Activated naive CD8-positive, alpha-beta T cell treated with anti-CD3 and anti-CD28 coated beads for 36 hours (primary cell): ENCODE results near the gene NCOA4. TPM values are rescaled to one million over a fixed set of nuclear protein-coding genes. Genes with fewer than 3 reads are reported as not detected.
A peak's percentile ranks its signal among the peaks of the same experiment; 100 is the strongest.

Source experiments
- DNase-seq: peaks from one replicate; pipeline ENCODE4 v3.0.0; 2021
- H3K27ac Mint-ChIP-seq: one replicate; pipeline ENCODE4 v1.8.0; 2022; ENCODE audit warnings: mild to moderate bottlenecking, moderate library complexity, mixed read lengths
- H3K27me3 Mint-ChIP-seq: one replicate; pipeline ENCODE4 v1.8.0; 2022; ENCODE audit warnings: mild to moderate bottlenecking, mixed read lengths
- H3K36me3 Mint-ChIP-seq: one replicate; pipeline ENCODE4 v1.8.0; 2021; ENCODE audit warnings: mild to moderate bottlenecking, mixed read lengths
- H3K4me1 Mint-ChIP-seq: one replicate; pipeline ENCODE4 v1.8.0; 2021; ENCODE audit warnings: mixed read lengths
- H3K4me3 Mint-ChIP-seq: one replicate; pipeline ENCODE4 v1.8.0; 2022; ENCODE audit warnings: mild to moderate bottlenecking, moderate library complexity, mixed read lengths
- H3K9me3 Mint-ChIP-seq: one replicate; pipeline ENCODE4 v1.8.0; 2022; ENCODE audit warnings: mixed read lengths
- total RNA-seq, 2 experiments: library from RNA; stranded (reverse); gene quantifications; one replicate each; pipeline ENCODE4 v1.2.3, GENCODE V29; 2021

NCOA4 gene
- total RNA-seq, 2 experiments from 2014 or later, result 109 to 111 TPM

GRCh38 chr10:46035923-46036849, 5.8 kb upstream of the NCOA4 start:
- Mint-ChIP-seq H3K4me3 (no peak overlapping the region), H3K27ac (no peak overlapping the region), H3K27me3 (no peaks in the 10 kb centered on the region)

DNA sequence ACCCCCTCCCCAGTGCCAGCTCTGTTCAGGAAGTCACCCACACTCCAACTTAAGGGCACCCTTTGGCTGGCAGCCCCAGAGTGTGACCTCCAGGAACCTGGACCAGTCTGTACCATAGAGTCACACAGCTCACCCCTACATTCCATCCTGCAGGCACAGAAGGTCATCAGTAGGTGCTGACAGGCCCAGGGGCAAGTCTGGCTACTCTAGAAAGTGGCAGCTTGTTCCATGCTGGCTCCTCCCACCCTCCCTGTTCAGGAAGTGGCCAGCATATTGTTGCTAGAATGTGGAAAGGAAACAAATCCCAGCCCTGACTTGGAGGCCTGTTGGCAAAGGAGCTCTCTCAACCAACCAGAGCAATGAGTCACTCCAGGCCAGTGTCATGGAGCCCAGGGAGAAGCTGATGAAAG, 3.2 kb upstream of the NCOA4 start:
- no peak for DNase-seq
- no peaks in the 10 kb centered on the region for H3K9me3 Mint-ChIP-seq
- no peaks in the 10 kb centered on the region for H3K27me3 Mint-ChIP-seq

More at GRCh38 chr10:46035923-46036849, 5.8 kb upstream of the NCOA4 start:
- Mint-ChIP-seq H3K4me1 (peaks cover 2% of the 10 kb centered on the region), H3K36me3 (no peaks in the 10 kb centered on the region), H3K9me3 (no peaks in the 10 kb centered on the region)
- no peak for DNase-seq

DNA sequence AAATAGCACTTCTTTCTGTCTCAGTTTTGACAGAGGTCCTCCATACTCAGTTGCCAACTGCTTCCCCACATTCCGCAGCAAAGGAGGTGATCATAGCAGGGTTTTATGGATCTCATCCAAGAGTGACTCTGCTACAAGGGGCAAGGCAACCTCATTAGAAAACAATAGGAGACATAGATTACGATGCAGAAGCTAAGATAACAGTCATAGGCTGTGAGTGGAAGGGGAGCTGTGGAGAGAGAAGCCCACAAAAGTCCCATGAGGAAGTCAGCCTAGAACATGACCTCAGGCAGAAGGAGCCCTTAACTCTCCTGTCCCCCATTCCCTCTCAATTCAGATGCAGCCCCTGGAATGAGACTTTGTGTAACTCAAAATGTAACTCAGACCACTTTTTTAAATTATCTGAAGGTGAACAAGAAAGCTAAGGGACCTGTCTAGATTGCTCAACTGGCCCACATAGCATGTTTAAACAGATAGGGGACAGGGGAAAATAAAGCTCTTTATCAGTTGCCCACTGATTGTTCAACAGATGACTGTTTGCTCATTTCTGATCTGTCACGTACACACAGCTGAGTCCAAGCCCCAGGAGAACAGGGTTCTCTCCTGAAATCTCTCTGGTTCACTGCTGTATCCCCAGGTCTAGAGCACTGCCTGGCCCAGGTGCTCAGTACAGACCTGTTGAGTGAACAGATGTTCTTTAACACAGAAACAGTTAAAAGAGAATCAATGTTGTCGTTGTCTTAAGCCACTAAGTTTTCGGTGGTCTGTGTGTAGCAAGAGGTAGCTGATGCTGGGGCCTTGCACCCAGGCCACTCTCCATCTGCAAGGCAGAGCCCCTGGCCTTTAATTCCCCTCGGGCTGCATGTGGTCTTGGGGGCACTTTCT, 1.5 kb upstream of the NCOA4 start:
- H3K27me3 Mint-ChIP-seq, result no peaks in the 10 kb centered on the region
- H3K9me3 Mint-ChIP-seq, result no peaks in the 10 kb centered on the region
- DNase-seq, result no peak
- no peak overlapping the region for H3K4me3 Mint-ChIP-seq
- peaks cover 8% of the 10 kb centered on the region for H3K36me3 Mint-ChIP-seq
- H3K4me1 Mint-ChIP-seq, result peaks cover 27% of the 10 kb centered on the region
- H3K27ac Mint-ChIP-seq, result no peak overlapping the region

More for the DNA sequence above, 3.2 kb upstream of the NCOA4 start:
- H3K36me3 Mint-ChIP-seq, result peaks cover 1% of the 10 kb centered on the region
- peaks cover 12% of the 10 kb centered on the region for H3K4me1 Mint-ChIP-seq
- no peak overlapping the region for H3K27ac Mint-ChIP-seq
- H3K4me3 Mint-ChIP-seq, result no peak overlapping the region

- no peak for DNase-seq
- Mint-ChIP-seq H3K27ac (peak overlapping the region; percentile 97), H3K36me3 (peaks cover 12% of the 10 kb centered on the region), H3K4me3 (peak overlapping the region; percentile 99), H3K4me1 (peaks cover 49% of the 10 kb centered on the region), H3K9me3 (no peaks in the 10 kb centered on the region), H3K27me3 (no peaks in the 10 kb centered on the region)
Measured at GRCh38 chr10:46029461-46030030, 877 bp downstream of the NCOA4 start.

DNA sequence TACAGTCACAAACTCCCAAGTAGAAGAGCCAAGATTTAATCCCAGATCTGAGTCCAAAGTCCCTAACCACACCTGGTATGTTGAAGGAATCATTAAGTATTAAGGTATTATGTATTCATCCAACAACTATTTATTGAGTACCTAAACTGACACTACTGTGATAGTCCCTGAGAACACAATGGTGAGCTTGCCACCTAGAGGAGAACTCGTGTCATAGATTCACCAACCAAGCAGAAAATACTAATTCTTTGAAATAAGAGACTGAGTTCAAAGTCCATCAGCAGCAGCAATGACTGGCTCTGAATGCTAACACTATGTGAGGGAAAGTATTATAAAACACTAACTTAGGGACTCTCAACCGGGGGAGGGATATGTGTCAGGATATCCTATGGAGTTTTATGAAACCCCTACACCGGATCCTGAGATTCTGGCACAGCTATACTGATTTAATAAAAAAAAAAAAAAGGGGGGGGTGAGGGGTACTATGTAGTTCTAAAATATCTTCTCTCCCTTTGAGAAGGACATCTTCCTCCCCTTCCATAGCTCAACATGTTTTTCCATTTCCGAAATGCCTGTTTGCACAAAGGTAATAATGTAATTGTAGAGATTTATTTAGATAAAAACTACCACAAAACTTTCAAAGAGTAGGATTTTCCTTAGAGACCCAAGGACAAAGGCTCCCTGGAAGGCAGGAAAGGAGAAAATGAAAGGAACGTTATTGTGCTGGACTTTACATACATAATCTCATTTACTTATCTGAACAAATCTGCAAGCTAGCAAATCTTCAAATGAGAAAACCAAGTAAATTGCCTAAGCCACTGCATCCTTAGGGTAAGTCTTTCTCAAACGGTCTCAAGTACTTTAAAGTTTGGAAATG, 1.6 kb downstream of the NCOA4 start:
- H3K27me3 Mint-ChIP-seq, result no peaks in the 10 kb centered on the region
- H3K9me3 Mint-ChIP-seq, result no peaks in the 10 kb centered on the region
- H3K27ac Mint-ChIP-seq, result peak overlapping the region; percentile 97
- peak overlapping the region; percentile 99 for H3K4me3 Mint-ChIP-seq
- peaks cover 12% of the 10 kb centered on the region for H3K36me3 Mint-ChIP-seq
- peaks cover 54% of the 10 kb centered on the region for H3K4me1 Mint-ChIP-seq
- DNase-seq, result no peak

GRCh38 chr10:46026106-46026505, 4.3 kb downstream of the NCOA4 start:
- H3K27me3 Mint-ChIP-seq, result no peaks in the 10 kb centered on the region
- no peak for DNase-seq
- H3K27ac Mint-ChIP-seq, result no peak overlapping the region
- no peaks in the 10 kb centered on the region for H3K9me3 Mint-ChIP-seq
- H3K4me3 Mint-ChIP-seq, result no peak overlapping the region
- peaks cover 73% of the 10 kb centered on the region for H3K4me1 Mint-ChIP-seq
- H3K36me3 Mint-ChIP-seq, result peaks cover 12% of the 10 kb centered on the region

DNA sequence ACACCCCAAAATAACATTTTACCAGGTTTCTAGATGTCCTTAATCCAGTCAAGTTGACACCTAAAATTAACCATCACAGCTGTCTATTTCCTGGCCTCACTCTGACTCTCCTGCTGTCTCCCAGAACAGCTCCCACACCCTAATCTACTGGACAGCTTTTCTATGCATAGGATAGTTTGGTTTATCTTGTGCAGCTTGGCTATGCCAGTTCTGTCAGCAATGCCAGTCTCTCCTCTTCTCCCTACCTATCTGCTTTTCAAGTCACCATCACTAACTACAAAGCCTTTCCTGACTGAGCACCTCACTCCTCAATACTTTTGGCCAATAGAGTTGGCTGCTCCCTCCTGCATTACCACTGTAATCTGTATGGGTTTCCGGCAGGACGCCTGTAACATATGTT, 5.0 kb downstream of the NCOA4 start:
- H3K27ac Mint-ChIP-seq, result no peak overlapping the region
- no peak for DNase-seq
- no peak overlapping the region for H3K4me3 Mint-ChIP-seq
- no peaks in the 10 kb centered on the region for H3K9me3 Mint-ChIP-seq
- peaks cover 75% of the 10 kb centered on the region for H3K4me1 Mint-ChIP-seq
- peaks cover 12% of the 10 kb centered on the region for H3K36me3 Mint-ChIP-seq
- no peaks in the 10 kb centered on the region for H3K27me3 Mint-ChIP-seq

- Mint-ChIP-seq H3K4me1 (peaks cover 79% of the 10 kb centered on the region), H3K9me3 (no peaks in the 10 kb centered on the region), H3K36me3 (peaks cover 12% of the 10 kb centered on the region), H3K27me3 (no peaks in the 10 kb centered on the region), H3K4me3 (no peak overlapping the region), H3K27ac (no peak overlapping the region)
- DNase-seq, result no peak
Measured at GRCh38 chr10:46024948-46025347, 5.5 kb downstream of the NCOA4 start.

- Mint-ChIP-seq H3K4me3 (peak overlapping the region; percentile 78), H3K36me3 (peaks cover 8% of the 10 kb centered on the region), H3K27me3 (no peaks in the 10 kb centered on the region)
Measured at GRCh38 chr10:46022978-46023702, 7.3 kb downstream of the NCOA4 start.

DNA sequence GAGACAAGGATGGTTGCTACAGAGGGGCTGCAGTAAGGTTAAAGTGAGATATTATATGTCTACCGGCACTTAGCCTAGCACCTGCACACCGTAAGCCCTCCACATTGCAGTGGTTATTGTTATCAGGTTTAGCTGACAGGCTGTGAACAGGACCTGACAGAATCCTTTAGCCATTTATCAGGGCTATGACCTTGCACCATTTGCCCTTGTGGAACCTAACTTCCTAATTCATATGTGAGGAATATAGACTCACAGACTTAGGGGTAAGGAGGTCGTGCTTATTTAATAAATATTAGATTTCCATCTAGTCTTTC, 10.1 kb downstream of the NCOA4 start:
- Mint-ChIP-seq H3K27me3 (no peaks in the 10 kb centered on the region), H3K9me3 (no peaks in the 10 kb centered on the region), H3K4me3 (no peak overlapping the region), H3K4me1 (peaks cover 74% of the 10 kb centered on the region), H3K36me3 (peaks cover 10% of the 10 kb centered on the region), H3K27ac (peak overlapping the region; percentile 65)
- no peak for DNase-seq

More at GRCh38 chr10:46022978-46023702, 7.3 kb downstream of the NCOA4 start:
- peak; percentile 92 for DNase-seq
- H3K4me1 Mint-ChIP-seq, result peaks cover 86% of the 10 kb centered on the region
- no peaks in the 10 kb centered on the region for H3K9me3 Mint-ChIP-seq
- H3K27ac Mint-ChIP-seq, result peak overlapping the region; percentile 86

DNA sequence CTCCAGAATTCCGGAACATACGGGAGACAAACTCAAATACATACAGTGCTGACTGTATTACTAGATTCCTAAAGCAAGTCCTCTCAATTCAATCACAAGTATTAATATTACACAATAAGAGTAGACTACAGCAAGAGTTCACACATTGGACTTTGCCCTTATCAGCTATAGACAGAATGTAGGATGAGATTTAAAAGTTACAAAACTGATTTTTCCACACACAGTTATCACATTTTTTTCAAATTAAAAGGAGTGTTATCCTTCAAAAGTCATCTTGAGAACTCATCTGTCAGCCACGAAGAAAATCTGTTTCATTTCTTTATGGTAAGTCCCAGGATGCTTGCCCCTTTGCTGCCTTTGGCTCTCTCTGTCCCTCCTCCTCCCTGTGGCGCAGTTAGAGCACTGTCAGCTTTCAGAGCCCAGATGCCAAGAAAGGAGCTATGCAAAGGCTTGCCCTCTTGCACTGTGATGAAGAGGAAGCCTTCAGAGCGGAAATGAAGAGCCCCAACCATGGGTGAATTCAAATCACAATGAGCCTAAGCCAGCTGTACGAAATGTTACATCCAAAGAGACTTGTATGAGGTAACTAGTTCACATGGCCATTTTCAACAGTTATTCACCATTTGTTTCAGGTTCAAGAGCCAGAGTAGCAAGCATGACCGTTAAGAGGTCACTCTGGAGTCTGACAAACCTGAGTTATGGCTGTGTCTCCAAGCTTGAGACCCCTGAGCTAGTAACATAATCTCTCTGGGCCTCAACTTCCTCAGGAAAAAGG, 10.7 kb downstream of the NCOA4 start:
- Mint-ChIP-seq H3K4me3 (no peak overlapping the region), H3K36me3 (peaks cover 12% of the 10 kb centered on the region), H3K4me1 (peaks cover 72% of the 10 kb centered on the region), H3K27me3 (no peaks in the 10 kb centered on the region), H3K9me3 (no peaks in the 10 kb centered on the region), H3K27ac (peak overlapping the region; percentile 65)
- no peak for DNase-seq

GRCh38 chr10:46019177-46019528, 11.3 kb downstream of the NCOA4 start:
- H3K9me3 Mint-ChIP-seq, result no peaks in the 10 kb centered on the region
- no peak for DNase-seq
- H3K36me3 Mint-ChIP-seq, result peaks cover 18% of the 10 kb centered on the region
- H3K27me3 Mint-ChIP-seq, result no peaks in the 10 kb centered on the region
- H3K4me1 Mint-ChIP-seq, result peaks cover 70% of the 10 kb centered on the region
- H3K27ac Mint-ChIP-seq, result no peak overlapping the region
- H3K4me3 Mint-ChIP-seq, result no peak overlapping the region

DNA sequence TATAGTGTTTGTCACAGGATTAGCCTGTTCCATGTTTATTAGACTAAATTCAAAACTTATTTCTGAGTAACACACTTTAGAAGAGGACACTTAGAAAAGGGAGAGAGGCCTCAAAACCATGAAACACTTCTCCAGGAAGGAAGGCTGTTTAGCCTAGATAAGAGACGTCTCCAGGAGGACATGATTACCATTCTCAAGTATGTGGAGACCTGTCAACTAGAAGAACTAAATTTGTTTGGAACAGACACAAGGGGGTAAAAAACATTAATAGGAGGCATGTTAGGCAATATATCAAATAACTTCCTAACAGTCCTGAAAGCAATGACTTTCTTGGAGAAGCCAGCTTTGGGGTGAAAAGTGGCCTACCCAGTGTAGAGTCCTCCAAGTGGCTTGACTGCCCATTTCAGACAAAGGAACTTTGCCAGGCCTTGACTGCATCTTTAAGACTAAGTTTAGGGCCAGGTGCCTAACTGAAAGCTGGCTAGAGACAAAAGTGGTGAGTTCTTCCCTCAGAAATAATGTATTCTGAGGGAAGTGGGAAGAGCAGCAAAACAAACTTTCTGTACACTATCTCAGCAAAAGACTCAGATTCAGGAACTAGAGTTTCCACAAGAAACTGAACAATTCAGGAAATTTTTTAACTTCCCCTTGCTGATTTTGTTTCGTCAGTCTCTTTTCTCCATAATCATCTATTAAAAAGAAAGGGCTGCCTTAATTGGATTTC, 11.8 kb downstream of the NCOA4 start:
- DNase-seq, result no peak
- Mint-ChIP-seq H3K9me3 (no peaks in the 10 kb centered on the region), H3K27me3 (no peaks in the 10 kb centered on the region), H3K27ac (peak overlapping the region; percentile 19), H3K4me3 (no peak overlapping the region), H3K4me1 (peaks cover 65% of the 10 kb centered on the region), H3K36me3 (peaks cover 20% of the 10 kb centered on the region)
